Ascending aorta (tissue), 2 donors: ENCODE measurements around the gene LIMCH1. TPM values are rescaled to one million over a fixed set of nuclear protein-coding genes. Genes with fewer than 3 reads are reported as not detected.

ENCODE experiments used
- DNase-seq, 2 donors: peaks; one replicate each; pipeline ENCODE4 v3.0.0-alpha.2; 2019; ENCODE audit warnings: low spot score in 2 of 2
- H3K27ac ChIP-seq, 2 donors: fragments of 200-600 bp; sonication (generic); one replicate each; pipeline ENCODE4 v1.5.1; 2016 to 2017; ENCODE audit warnings: mild to moderate bottlenecking in 1 of 2
- H3K27me3 ChIP-seq: fragments of 200-600 bp; sonication (generic); one replicate; pipeline ENCODE4 v1.5.1; 2017
- H3K36me3 ChIP-seq, 2 donors: fragments of 200-600 bp; sonication (generic); one replicate each; pipeline ENCODE4 v1.5.1; 2016
- H3K4me1 ChIP-seq, 2 donors: fragments of 200-600 bp; sonication (generic); one replicate each; pipeline ENCODE4 v1.5.1; 2016 to 2017; ENCODE audit warnings: mild to moderate bottlenecking in 1 of 2
- H3K4me3 ChIP-seq, 2 donors: fragments of 200-600 bp; sonication (generic); one replicate each; pipeline ENCODE4 v1.5.1; 2016 to 2017; ENCODE audit warnings: mild to moderate bottlenecking in 1 of 2
- H3K9me3 ChIP-seq, 2 donors: fragments of 200-600 bp; sonication (generic); one replicate each; pipeline ENCODE4 v1.5.1; 2016
- intact Hi-C: fragments of 100-400 bp; cut with DNase I; formaldehyde crosslinking; loops from one replicate; pipeline ENCODE4 v1.15.1; 2023
- total RNA-seq: library from RNA; depleted of rRNA; stranded (reverse); fragments of >200 nt; gene quantifications from one replicate; pipeline ENCODE4 v1.1.0, GENCODE V29; 2016
- TF ChIP-seq, protein P1 (sequence below), 3 experiments: fragments of 200-600 bp in 2 of 3; fragments of 450-650 bp in 1 of 3; sonication (generic) in 2 of 3; IDR thresholded peaks; one replicate each; pipeline ENCODE4 v1.5.1; 2016 to 2019; ENCODE audit warnings: antibody characterized with exemption in 3 of 3, mild to moderate bottlenecking in 1 of 3, moderate library complexity in 1 of 3

The LIMCH1 gene
- total RNA-seq, 1 donor from 2014 or later = 44.4 TPM

GRCh38 chr4:41643331-41643730, 105.4 kb downstream of the LIMCH1 start:
- peaks cover 2 to 22% of the 10 kb centered on the region in 2 donors for H3K4me1 ChIP-seq
- no peak overlapping the region for H3K27ac ChIP-seq
- peaks cover 9 to 12% of the 10 kb centered on the region in 2 donors for H3K36me3 ChIP-seq
- intact Hi-C loops = loop anchor here (5.0 kb wide), 4 partner anchors 136 to 361 kb away; no protein-coding TSS in a partner anchor
- H3K4me3 ChIP-seq = no peak overlapping the region
- TF ChIP-seq, protein P1, sequence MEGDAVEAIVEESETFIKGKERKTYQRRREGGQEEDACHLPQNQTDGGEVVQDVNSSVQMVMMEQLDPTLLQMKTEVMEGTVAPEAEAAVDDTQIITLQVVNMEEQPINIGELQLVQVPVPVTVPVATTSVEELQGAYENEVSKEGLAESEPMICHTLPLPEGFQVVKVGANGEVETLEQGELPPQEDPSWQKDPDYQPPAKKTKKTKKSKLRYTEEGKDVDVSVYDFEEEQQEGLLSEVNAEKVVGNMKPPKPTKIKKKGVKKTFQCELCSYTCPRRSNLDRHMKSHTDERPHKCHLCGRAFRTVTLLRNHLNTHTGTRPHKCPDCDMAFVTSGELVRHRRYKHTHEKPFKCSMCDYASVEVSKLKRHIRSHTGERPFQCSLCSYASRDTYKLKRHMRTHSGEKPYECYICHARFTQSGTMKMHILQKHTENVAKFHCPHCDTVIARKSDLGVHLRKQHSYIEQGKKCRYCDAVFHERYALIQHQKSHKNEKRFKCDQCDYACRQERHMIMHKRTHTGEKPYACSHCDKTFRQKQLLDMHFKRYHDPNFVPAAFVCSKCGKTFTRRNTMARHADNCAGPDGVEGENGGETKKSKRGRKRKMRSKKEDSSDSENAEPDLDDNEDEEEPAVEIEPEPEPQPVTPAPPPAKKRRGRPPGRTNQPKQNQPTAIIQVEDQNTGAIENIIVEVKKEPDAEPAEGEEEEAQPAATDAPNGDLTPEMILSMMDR (IDR thresholded peaks at IDR 0.05) = no peak
- no peaks in the 10 kb centered on the region for H3K9me3 ChIP-seq
- H3K27me3 ChIP-seq = no peaks in the 10 kb centered on the region
- DNase-seq = no peak

GRCh38 chr4:41644288-41644914, 106.4 kb downstream of the LIMCH1 start:
- H3K27ac ChIP-seq = no peak overlapping the region
- peak in 1 of 2 donors; percentile 86 for DNase-seq
- H3K4me1 ChIP-seq = peaks cover 2 to 24% of the 10 kb centered on the region in 2 donors
- no peaks in the 10 kb centered on the region for H3K27me3 ChIP-seq
- H3K36me3 ChIP-seq = peaks cover 9 to 12% of the 10 kb centered on the region in 2 donors
- TF ChIP-seq, protein P1 (IDR thresholded peaks at IDR 0.05) = peak; percentile 83 to 96 (median 89)
- no peaks in the 10 kb centered on the region for H3K9me3 ChIP-seq
- peak overlapping the region; percentile 34 to 50 for H3K4me3 ChIP-seq
- intact Hi-C loops = loop anchor here (1.0 to 5.0 kb wide), 5 partner anchors 137 to 362 kb away; no protein-coding TSS in a partner anchor

DNA sequence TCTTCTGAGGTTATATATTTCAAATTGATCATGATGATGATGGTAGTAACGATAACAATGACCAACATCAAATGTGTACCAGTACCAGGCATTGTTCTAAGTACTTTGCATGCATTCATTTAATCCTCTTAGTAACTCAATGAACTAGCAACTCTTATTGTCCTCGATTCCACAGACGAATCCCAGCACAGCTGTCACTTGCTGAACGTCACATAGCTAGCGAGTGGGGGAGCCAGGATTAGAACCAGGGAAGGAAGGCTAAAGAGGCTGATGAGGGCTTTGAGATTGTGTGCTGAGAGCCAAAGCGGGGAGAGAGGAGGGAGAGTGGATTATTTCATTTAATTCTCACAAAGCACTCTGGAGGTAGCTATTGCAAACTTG, 106.9 kb downstream of the LIMCH1 start:
- no peak for DNase-seq
- Histone ChIP-seq H3K27me3 (no peaks in the 10 kb centered on the region), H3K4me1 (peaks cover 2 to 24% of the 10 kb centered on the region in 2 donors), H3K9me3 (no peaks in the 10 kb centered on the region), H3K36me3 (peaks cover 9 to 15% of the 10 kb centered on the region in 2 donors), H3K4me3 (no peak overlapping the region), H3K27ac (no peak overlapping the region)
- intact Hi-C loops = loop anchor here (1.0 to 5.0 kb wide), 5 partner anchors 138 to 363 kb away; no protein-coding TSS in a partner anchor
- TF ChIP-seq, protein P1 (IDR thresholded peaks at IDR 0.05) = no peak

DNA sequence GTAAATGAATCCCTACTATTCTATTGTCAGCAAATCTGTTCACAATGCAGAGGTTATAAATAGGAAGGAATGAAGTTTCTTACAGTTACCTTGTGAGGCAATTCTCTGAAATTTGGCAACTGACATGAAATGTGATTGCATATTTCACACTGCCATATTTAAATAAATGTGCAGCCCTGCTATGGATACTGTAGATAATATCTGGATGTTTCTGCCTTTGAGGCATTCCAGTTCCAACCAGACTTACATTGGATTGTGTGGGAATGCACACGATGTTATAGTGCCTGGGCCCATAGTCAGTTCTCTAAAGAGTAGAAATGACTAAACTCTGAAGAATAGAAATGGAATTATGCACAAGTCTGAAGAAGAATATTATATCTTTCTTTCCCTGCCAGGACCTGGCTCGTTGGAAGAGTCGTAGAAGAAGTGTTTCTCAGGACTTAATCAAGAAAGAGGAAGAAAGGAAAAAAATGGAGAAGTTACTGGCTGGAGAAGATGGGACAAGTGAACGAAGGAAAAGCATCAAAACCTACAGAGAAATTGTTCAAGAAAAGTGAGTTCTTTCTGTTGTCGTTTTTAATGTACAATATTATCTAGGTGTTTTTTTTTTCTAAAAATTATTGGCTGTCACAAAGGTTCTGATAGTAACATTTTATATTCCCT, 107.9 kb downstream of the LIMCH1 start:
- no peak overlapping the region for H3K27ac ChIP-seq
- H3K36me3 ChIP-seq = peaks cover 16 to 18% of the 10 kb centered on the region in 2 donors

GRCh38 chr4:41646862-41647261, 108.9 kb downstream of the LIMCH1 start:
- Histone ChIP-seq H3K27me3 (no peaks in the 10 kb centered on the region), H3K4me1 (peaks cover 2 to 19% of the 10 kb centered on the region in 2 donors), H3K27ac (no peak overlapping the region), H3K9me3 (no peaks in the 10 kb centered on the region), H3K4me3 (no peak overlapping the region), H3K36me3 (peaks cover 24 to 28% of the 10 kb centered on the region in 2 donors)
- intact Hi-C loops = no loop called here
- no peak for DNase-seq
- TF ChIP-seq, protein P1 (IDR thresholded peaks at IDR 0.05) = no peak

More for the DNA sequence above, 107.9 kb downstream of the LIMCH1 start:
- Histone ChIP-seq H3K4me1 (peaks cover 2 to 19% of the 10 kb centered on the region in 2 donors), H3K27me3 (no peaks in the 10 kb centered on the region), H3K9me3 (no peaks in the 10 kb centered on the region), H3K4me3 (no peak overlapping the region)
- DNase-seq = no peak
- TF ChIP-seq, protein P1 (IDR thresholded peaks at IDR 0.05) = no peak
- intact Hi-C loops = no loop called here
